ENCODE results near the gene UCK2. TPM values are rescaled to one million over a fixed set of nuclear protein-coding genes. Genes with fewer than 3 reads are reported as not detected.

UCK2 gene
- polyA plus RNA-seq, 2 of the 4 experiments (the other 2 are of a cell fraction): 72.4 to 98.9 TPM

GRCh38 chr1:165851034-165851658 lies 23.7 kb downstream of the UCK2 start:
- ChIA-PET CTCF (interaction anchor here (0.7 to 1.2 kb wide), 2 partner anchors 11 to 63 kb away, joined by 3 to 5 read pairs; no protein-coding TSS in a partner anchor), POLR2A (no interaction called here)
- peaks cover 53% of the 10 kb centered on the region for H3K4me1 ChIP-seq
- FAIRE-seq: no peak
- WGBS (ENCODE audit: missing lambda C conversion rate): 79% methylated on average over 4 of the region's 4 CpGs
- peak overlapping the region; percentile 4; the same call in 1 of the 3 replicates for H3K4me2 ChIP-seq
- no peak for DNase-seq (ENCODE audit: low read depth in 1 of 2, low spot score in 1 of 2)
- no peaks in the 10 kb centered on the region for H3K9me3 ChIP-seq
- H3K4me3 ChIP-seq: no peak overlapping the region
- ATAC-seq: no peak
- H3K27ac ChIP-seq: peak overlapping the region in 1 of 2 experiments; percentile 24; a peak in 2 of 6 replicates
- TF ChIP-seq FOSB (CRISPR knock-in tag; IDR thresholded peaks at IDR 0.05) (no peak), RCOR1 (IDR thresholded peaks at IDR 0.05; ENCODE audit: low read depth, low read length) (no peak), HEYL (CRISPR knock-in tag; IDR thresholded peaks at IDR 0.05) (no peak), RAD21 (conservative IDR thresholded peaks at IDR 0.05 in 1 of 2, IDR thresholded peaks at IDR 0.05 in 1 of 2) (no peak), NFE2L2 (conservative IDR thresholded peaks at IDR 0.05; ENCODE audit: low read length) (no peak), RFX5 (IDR thresholded peaks at IDR 0.05) (no peak), MAFK (IDR thresholded peaks at IDR 0.05; ENCODE audit: partially characterized antibody) (no peak), BCL3 (IDR thresholded peaks at IDR 0.05) (no peak), RNF2 (IDR thresholded peaks at IDR 0.05; ENCODE audit: borderline replicate concordance, low read depth) (no peak), ESRRA (IDR thresholded peaks at IDR 0.05; ENCODE audit: borderline replicate concordance, low read length) (no peak), ZNF302 (CRISPR knock-in tag; IDR thresholded peaks at IDR 0.05) (no peak), ZFP36 (IDR thresholded peaks at IDR 0.05; ENCODE audit: borderline replicate concordance, partially characterized antibody) (no peak), GATA3 (IDR thresholded peaks at IDR 0.05; ENCODE audit: borderline replicate concordance) (no peak), HMGXB4 (CRISPR knock-in tag; IDR thresholded peaks at IDR 0.05; ENCODE audit: borderline replicate concordance) (no peak), CTCF (IDR thresholded peaks at IDR 0.05) (no peak), ATOH8 (CRISPR knock-in tag; IDR thresholded peaks at IDR 0.05; ENCODE audit: low read depth) (no peak), PBX3 (IDR thresholded peaks at IDR 0.05) (no peak), EP300 (IDR thresholded peaks at IDR 0.05) (no peak)

GRCh38 chr1:165852871-165853270 lies 25.5 kb downstream of the UCK2 start:
- H3K4me1 ChIP-seq: peaks cover 70% of the 10 kb centered on the region
- ChIA-PET POLR2A (no interaction called here), CTCF (no interaction called here)
- H3K4me3 ChIP-seq: no peak overlapping the region
- H3K9me3 ChIP-seq: no peaks in the 10 kb centered on the region
- DNase-seq (ENCODE audit: low read depth in 1 of 2, low spot score in 1 of 2) (no peak), ATAC-seq (no peak), FAIRE-seq (no peak)
- H3K4me2 ChIP-seq: peak overlapping the region; percentile 75
- peak overlapping the region; percentile 76 to 81; a peak in 4 of 6 replicates for H3K27ac ChIP-seq
- WGBS (ENCODE audit: missing lambda C conversion rate): 78% methylated on average over 2 of the region's 2 CpGs
- TF ChIP-seq ZC3H11A (IDR thresholded peaks at IDR 0.05) (no peak), TP53 (CRISPR knock-in tag; IDR thresholded peaks at IDR 0.05) (no peak), HMGXB4 (CRISPR knock-in tag; IDR thresholded peaks at IDR 0.05; ENCODE audit: borderline replicate concordance) (no peak), JUNB (IDR thresholded peaks at IDR 0.05) (no peak), HEYL (CRISPR knock-in tag; IDR thresholded peaks at IDR 0.05) (no peak), CTCF (IDR thresholded peaks at IDR 0.05) (no peak), RCOR1 (IDR thresholded peaks at IDR 0.05; ENCODE audit: low read depth, low read length) (no peak), ATOH8 (CRISPR knock-in tag; IDR thresholded peaks at IDR 0.05; ENCODE audit: low read depth) (no peak), KDM1A (IDR thresholded peaks at IDR 0.05; ENCODE audit: low read depth) (no peak), EHMT2 (IDR thresholded peaks at IDR 0.05; ENCODE audit: low read depth) (no peak)

All from A549 (cell line).